HT-29 (cell line): ENCODE data around the gene DPM1. TPM values are rescaled to one million over a fixed set of nuclear protein-coding genes. Genes with fewer than 3 reads are reported as not detected.
A peak's percentile ranks its signal among the peaks of the same experiment; 100 is the strongest.

Source experiments
- DNase-seq: peaks from one replicate; pipeline ENCODE4 v3.0.0-alpha.2; 2015; ENCODE audit warnings: low spot score
- total RNA-seq: library from RNA; depleted of rRNA; stranded (reverse); fragments of >200 nt; shearing (Covaris generic); gene quantifications from 2 replicates; pipeline ENCODE4 v1.2.3, GENCODE V29; 2014; rRNA removed

Gene DPM1
- total RNA-seq, 1 experiment from 2014 or later: 69.7 TPM

GRCh38 chr20:50900261-50900660, 58.1 kb downstream of the DPM1 start:
- DNase-seq: no peak

- no peak for DNase-seq
These were observed 59.9 kb downstream of the DPM1 start for GRCh38 chr20:50898475-50898874.

- DNase-seq: peak; percentile 49
These were observed 63.1 kb downstream of the DPM1 start for GRCh38 chr20:50895111-50895830.

- no peak for DNase-seq
These were observed 64.7 kb downstream of the DPM1 start for GRCh38 chr20:50893620-50894019.

GRCh38 chr20:50892394-50892793, 65.9 kb downstream of the DPM1 start:
- DNase-seq: no peak

GRCh38 chr20:50891138-50891537, 67.2 kb downstream of the DPM1 start:
- DNase-seq: no peak

- DNase-seq: no peak
These were observed 70.8 kb downstream of the DPM1 start for GRCh38 chr20:50887576-50887975.

GRCh38 chr20:50886184-50886790, 72.0 kb downstream of the DPM1 start:
- DNase-seq: no peak

- no peak for DNase-seq
These were observed 72.6 kb downstream of the DPM1 start for GRCh38 chr20:50885781-50886180.

- DNase-seq: no peak
These were observed 73.3 kb downstream of the DPM1 start for GRCh38 chr20:50885068-50885467.

Other genes with a start within 250 kb of the DPM1 start
- gene PARD6B, start 227.0 kb downstream of the DPM1 start, total RNA-seq: 23.7 and 29.9 TPM in 2 replicates
- gene BCAS4, start 163.5 kb downstream of the DPM1 start, total RNA-seq: 4.4 and 14.8 TPM in 2 replicates
- 37.2 and 43.3 TPM in 2 replicates for gene ADNP, start 27.1 kb downstream of the DPM1 start, total RNA-seq
- gene MOCS3, start 286 bp upstream of the DPM1 start, total RNA-seq: 14.9 and 16.3 TPM in 2 replicates
- gene KCNG1, start 64.6 kb upstream of the DPM1 start, total RNA-seq: not detected in 2 replicates